Measurements from ENCODE around the gene FTSJ3. TPM values are rescaled to one million over a fixed set of nuclear protein-coding genes. Genes with fewer than 3 reads are reported as not detected.
"Not testable (repeated sequence)": the region's sequence is repeated elsewhere in the genome, so short reads cannot be mapped to it uniquely, and the experiment has no call there.

Gene FTSJ3
- total and polyA plus RNA-seq, 4 donors: 10.5 to 31.1 (median 19.2) TPM

GRCh38 chr17:63859257-63859656, 31.8 kb upstream of the FTSJ3 start:
- WGBS: 81% methylated on average over 3 of the region's 3 CpGs
- Histone ChIP-seq H3K27me3 (ENCODE audit: control insufficient read depth in 4 of 4, insufficient read depth in 4 of 4, low read length in 3 of 4) (no peaks in the 10 kb centered on the region), H3K4me1 (ENCODE audit: control insufficient read depth in 4 of 4, insufficient read depth in 4 of 4, low read length in 3 of 4) (no peaks in the 10 kb centered on the region), H3K27ac (ENCODE audit: low read depth in 1 of 2, low read length in 2 of 2) (no peak overlapping the region), H3K9me3 (ENCODE audit: control insufficient read depth in 4 of 4, low read length in 3 of 4) (no peaks in the 10 kb centered on the region), H3K9ac (ENCODE audit: low read depth in 1 of 2, low read length in 2 of 2) (no peak overlapping the region), H3K36me3 (ENCODE audit: control insufficient read depth in 4 of 4, insufficient read depth in 3 of 4, low read depth in 1 of 4, low read length in 3 of 4) (no peaks in the 10 kb centered on the region), H3K4me3 (ENCODE audit: low read depth in 1 of 3, low read length in 3 of 3) (no peak overlapping the region)
- no peak for DNase-seq (ENCODE audit: low spot score)
- TF ChIP-seq HNF4A (conservative IDR thresholded peaks at IDR 0.05): no peak

- WGBS: 92% methylated on average over 8 of the region's 8 CpGs
- H3K27me3 ChIP-seq (ENCODE audit: control insufficient read depth in 4 of 4, insufficient read depth in 4 of 4, low read length in 3 of 4); H3K36me3 ChIP-seq (ENCODE audit: control insufficient read depth in 4 of 4, insufficient read depth in 3 of 4, low read depth in 1 of 4, low read length in 3 of 4); DNase-seq (ENCODE audit: low spot score); H3K9me3 ChIP-seq (ENCODE audit: control insufficient read depth in 4 of 4, low read length in 3 of 4); H3K9ac ChIP-seq (ENCODE audit: low read depth in 1 of 2, low read length in 2 of 2); H3K27ac ChIP-seq (ENCODE audit: low read depth in 1 of 2, low read length in 2 of 2); H3K4me3 ChIP-seq (ENCODE audit: low read depth in 1 of 3, low read length in 3 of 3); H3K4me1 ChIP-seq (ENCODE audit: control insufficient read depth in 4 of 4, insufficient read depth in 4 of 4, low read length in 3 of 4): not testable (repeated sequence)
Observed at GRCh38 chr17:63856425-63856824, 29.0 kb upstream of the FTSJ3 start.

- H3K9me3 ChIP-seq (ENCODE audit: control insufficient read depth in 4 of 4, low read length in 3 of 4): no peaks in the 10 kb centered on the region
- no peak overlapping the region for H3K9ac ChIP-seq (ENCODE audit: low read depth in 1 of 2, low read length in 2 of 2)
- no peak overlapping the region for H3K4me3 ChIP-seq (ENCODE audit: low read depth in 1 of 3, low read length in 3 of 3)
- TF ChIP-seq, protein P1, sequence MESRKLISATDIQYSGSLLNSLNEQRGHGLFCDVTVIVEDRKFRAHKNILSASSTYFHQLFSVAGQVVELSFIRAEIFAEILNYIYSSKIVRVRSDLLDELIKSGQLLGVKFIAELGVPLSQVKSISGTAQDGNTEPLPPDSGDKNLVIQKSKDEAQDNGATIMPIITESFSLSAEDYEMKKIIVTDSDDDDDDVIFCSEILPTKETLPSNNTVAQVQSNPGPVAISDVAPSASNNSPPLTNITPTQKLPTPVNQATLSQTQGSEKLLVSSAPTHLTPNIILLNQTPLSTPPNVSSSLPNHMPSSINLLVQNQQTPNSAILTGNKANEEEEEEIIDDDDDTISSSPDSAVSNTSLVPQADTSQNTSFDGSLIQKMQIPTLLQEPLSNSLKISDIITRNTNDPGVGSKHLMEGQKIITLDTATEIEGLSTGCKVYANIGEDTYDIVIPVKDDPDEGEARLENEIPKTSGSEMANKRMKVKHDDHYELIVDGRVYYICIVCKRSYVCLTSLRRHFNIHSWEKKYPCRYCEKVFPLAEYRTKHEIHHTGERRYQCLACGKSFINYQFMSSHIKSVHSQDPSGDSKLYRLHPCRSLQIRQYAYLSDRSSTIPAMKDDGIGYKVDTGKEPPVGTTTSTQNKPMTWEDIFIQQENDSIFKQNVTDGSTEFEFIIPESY (IDR thresholded peaks at IDR 0.05): no peak
- WGBS: 90% methylated on average over 8 of the region's 8 CpGs
- H3K36me3 ChIP-seq (ENCODE audit: control insufficient read depth in 4 of 4, insufficient read depth in 3 of 4, low read depth in 1 of 4, low read length in 3 of 4): no peaks in the 10 kb centered on the region
- no peaks in the 10 kb centered on the region for H3K4me1 ChIP-seq (ENCODE audit: control insufficient read depth in 4 of 4, insufficient read depth in 4 of 4, low read length in 3 of 4)
- no peak overlapping the region for H3K27ac ChIP-seq (ENCODE audit: low read depth in 1 of 2, low read length in 2 of 2)
- no peaks in the 10 kb centered on the region for H3K27me3 ChIP-seq (ENCODE audit: control insufficient read depth in 4 of 4, insufficient read depth in 4 of 4, low read length in 3 of 4)
- DNase-seq (ENCODE audit: low spot score): no peak
Observed at GRCh38 chr17:63855185-63855584, 27.7 kb upstream of the FTSJ3 start.

GRCh38 chr17:63854709-63855108, 27.2 kb upstream of the FTSJ3 start:
- Histone ChIP-seq H3K9me3 (ENCODE audit: control insufficient read depth in 4 of 4, low read length in 3 of 4) (no peaks in the 10 kb centered on the region), H3K9ac (ENCODE audit: low read depth in 1 of 2, low read length in 2 of 2) (no peak overlapping the region), H3K27ac (ENCODE audit: low read depth in 1 of 2, low read length in 2 of 2) (no peak overlapping the region), H3K36me3 (ENCODE audit: control insufficient read depth in 4 of 4, insufficient read depth in 3 of 4, low read depth in 1 of 4, low read length in 3 of 4) (no peaks in the 10 kb centered on the region), H3K4me1 (ENCODE audit: control insufficient read depth in 4 of 4, insufficient read depth in 4 of 4, low read length in 3 of 4) (no peaks in the 10 kb centered on the region), H3K4me3 (ENCODE audit: low read depth in 1 of 3, low read length in 3 of 3) (no peak overlapping the region), H3K27me3 (ENCODE audit: control insufficient read depth in 4 of 4, insufficient read depth in 4 of 4, low read length in 3 of 4) (no peaks in the 10 kb centered on the region)
- WGBS: 48% methylated on average over 5 of the region's 5 CpGs
- TF ChIP-seq HNF4A (conservative IDR thresholded peaks at IDR 0.05): peak; percentile 13 to 14
- TF ChIP-seq, protein P2, sequence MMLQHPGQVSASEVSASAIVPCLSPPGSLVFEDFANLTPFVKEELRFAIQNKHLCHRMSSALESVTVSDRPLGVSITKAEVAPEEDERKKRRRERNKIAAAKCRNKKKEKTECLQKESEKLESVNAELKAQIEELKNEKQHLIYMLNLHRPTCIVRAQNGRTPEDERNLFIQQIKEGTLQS (IDR thresholded peaks at IDR 0.05): no peak
- no peak for DNase-seq (ENCODE audit: low spot score)

DNA sequence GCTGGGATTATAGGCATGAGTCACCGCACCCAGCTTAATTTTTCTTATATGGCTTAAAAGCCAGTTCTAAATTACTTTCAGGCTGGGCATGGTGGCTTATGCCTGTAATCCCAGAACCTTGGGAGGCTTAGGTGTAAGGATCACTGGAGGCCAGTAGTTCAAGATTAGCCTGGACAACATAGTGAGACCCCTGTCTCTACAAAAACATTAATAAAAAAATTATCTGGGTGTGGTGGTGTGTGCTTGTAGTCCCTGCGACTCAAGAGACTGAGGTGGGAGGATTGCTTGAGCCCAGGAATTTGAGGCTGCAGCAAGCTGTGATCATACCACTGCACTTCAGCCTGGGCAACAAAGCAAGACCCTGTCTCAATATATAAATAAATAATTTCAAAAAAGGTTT, 25.8 kb upstream of the FTSJ3 start:
- DNase-seq (ENCODE audit: low spot score): no peak
- 96% methylated on average over 2 of the region's 2 CpGs for WGBS
- H3K27ac ChIP-seq (ENCODE audit: low read depth in 1 of 2, low read length in 2 of 2): no peak overlapping the region
- no peaks in the 10 kb centered on the region for H3K27me3 ChIP-seq (ENCODE audit: control insufficient read depth in 4 of 4, insufficient read depth in 4 of 4, low read length in 3 of 4)
- no peak overlapping the region for H3K9ac ChIP-seq (ENCODE audit: low read depth in 1 of 2, low read length in 2 of 2)
- no peaks in the 10 kb centered on the region for H3K36me3 ChIP-seq (ENCODE audit: control insufficient read depth in 4 of 4, insufficient read depth in 3 of 4, low read depth in 1 of 4, low read length in 3 of 4)
- H3K4me1 ChIP-seq (ENCODE audit: control insufficient read depth in 4 of 4, insufficient read depth in 4 of 4, low read length in 3 of 4): peaks cover 0 to 5% (median 0%) of the 10 kb centered on the region in 4 donors
- no peaks in the 10 kb centered on the region for H3K9me3 ChIP-seq (ENCODE audit: control insufficient read depth in 4 of 4, low read length in 3 of 4)
- no peak overlapping the region for H3K4me3 ChIP-seq (ENCODE audit: low read depth in 1 of 3, low read length in 3 of 3)
- TF ChIP-seq RXRA (IDR thresholded peaks at IDR 0.05): no peak
- no peak for TF ChIP-seq YY1 (IDR thresholded peaks at IDR 0.05)
- TF ChIP-seq, protein P1 (IDR thresholded peaks at IDR 0.05): no peak
- no peak for TF ChIP-seq JUND (IDR thresholded peaks at IDR 0.05)
- TF ChIP-seq, protein P3, sequence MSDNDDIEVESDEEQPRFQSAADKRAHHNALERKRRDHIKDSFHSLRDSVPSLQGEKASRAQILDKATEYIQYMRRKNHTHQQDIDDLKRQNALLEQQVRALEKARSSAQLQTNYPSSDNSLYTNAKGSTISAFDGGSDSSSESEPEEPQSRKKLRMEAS (IDR thresholded peaks at IDR 0.05): no peak
- no peak for TF ChIP-seq REST (IDR thresholded peaks at IDR 0.05)
- TF ChIP-seq FOXA1 (IDR thresholded peaks at IDR 0.05): no peak
- no peak for TF ChIP-seq FOXA2 (IDR thresholded peaks at IDR 0.05)
- no peak for TF ChIP-seq NR2F2 (IDR thresholded peaks at IDR 0.05)
- no peak for TF ChIP-seq SP1 (IDR thresholded peaks at IDR 0.05)
